ENCODE results near the gene WNT3A. TPM values are rescaled to one million over a fixed set of nuclear protein-coding genes. Genes with fewer than 3 reads are reported as not detected.
A peak's percentile ranks its signal among the peaks of the same experiment; 100 is the strongest.

WNT3A gene
- total and polyA plus RNA-seq, 2 of the 4 experiments (the other 2 are of a cell fraction), result not detected

- DNase-seq (no peak), ATAC-seq (ENCODE audit: low read depth) (no peak)
- no peak for TF ChIP-seq POLR2A (IDR thresholded peaks at IDR 0.05; ENCODE audit: low read depth, low read length)
- no peak for TF ChIP-seq SMC3 (IDR thresholded peaks at IDR 0.05; ENCODE audit: low read depth, low read length)
- TF ChIP-seq RCOR1 (IDR thresholded peaks at IDR 0.05; ENCODE audit: insufficient replicate concordance, low read length), result no peak
- no peak for TF ChIP-seq FOS (IDR thresholded peaks at IDR 0.05; ENCODE audit: low read depth, low read length)
- TF ChIP-seq CTCF (conservative IDR thresholded peaks at IDR 0.05; ENCODE audit: low read depth, low read length), result no peak
- no peak for TF ChIP-seq MAZ (IDR thresholded peaks at IDR 0.05; ENCODE audit: borderline replicate concordance, low read depth, low read length)
- no peak for TF ChIP-seq MAFK (IDR thresholded peaks at IDR 0.05; ENCODE audit: low read depth, low read length)
- TF ChIP-seq CHD1 (IDR thresholded peaks at IDR 0.05; ENCODE audit: low read depth, low read length), result no peak
- TF ChIP-seq NFE2L2 (IDR thresholded peaks at IDR 0.05; ENCODE audit: low read depth, low read length), result no peak
- H3K4me1 ChIP-seq (ENCODE audit: control insufficient read depth, insufficient read depth, low read length), result peaks cover 38% of the 10 kb centered on the region
- no peak overlapping the region for H3K14ac ChIP-seq (replicated peaks; ENCODE audit: low read depth, low read length)
- no peak overlapping the region; the same call in 1 of the 2 replicates for H3K4me2 ChIP-seq (ENCODE audit: low read depth, low read length)
- no peak overlapping the region for H3K56ac ChIP-seq (ENCODE audit: extremely low read depth, insufficient read depth, low read length)
- CTCF ChIA-PET, result interaction anchor here (0.7 kb wide), 1 partner anchor 57 kb away, joined by 3 read pairs; no protein-coding TSS in a partner anchor
- H3K27me3 ChIP-seq (ENCODE audit: control insufficient read depth, insufficient read depth, low read length), result no peaks in the 10 kb centered on the region
- H3K27ac ChIP-seq (ENCODE audit: insufficient read depth, low read length), result no peak overlapping the region
- H3K9me3 ChIP-seq (ENCODE audit: control insufficient read depth, insufficient read depth, low read length), result peaks cover 8% of the 10 kb centered on the region; the same call in 1 of the 2 replicates
- H3K36me3 ChIP-seq (ENCODE audit: control insufficient read depth, insufficient read depth, low read length), result peaks cover 25% of the 10 kb centered on the region
- H4K20me1 ChIP-seq (ENCODE audit: insufficient read depth, low read length), result peaks cover 100% of the 10 kb centered on the region
- in situ Hi-C loops (cut with MboI; ENCODE audit: low sequenced_read_pairs), result loop anchor here (10.0 kb wide), 1 partner anchor 325 kb away; no protein-coding TSS in a partner anchor
- no peak overlapping the region for H2AFZ ChIP-seq (replicated peaks; ENCODE audit: low read length, poor library complexity)
- no peak overlapping the region for H3K23ac ChIP-seq (ENCODE audit: low read depth, low read length)
- peaks cover 0 to 51% of the 10 kb centered on the region in 2 experiments; a peak in 1 of 4 replicates for H3K79me1 ChIP-seq (ENCODE audit: low read depth in 1 of 2, low read length in 2 of 2)
- no peak overlapping the region for H4K8ac ChIP-seq (ENCODE audit: low read depth in 2 of 2, low read length in 2 of 2)
- H3K9ac ChIP-seq (ENCODE audit: low read depth, low read length), result no peak overlapping the region
- no peak overlapping the region for H4K91ac ChIP-seq (ENCODE audit: insufficient read depth, low read depth, low read length)
- no peak overlapping the region for H2BK5ac ChIP-seq (ENCODE audit: low read depth, low read length, poor library complexity, severe bottlenecking)
- H2BK15ac ChIP-seq (ENCODE audit: low read depth, low read length), result no peak overlapping the region
- H3K4ac ChIP-seq (ENCODE audit: low read depth, low read length), result no peak overlapping the region
- dilution Hi-C loops (cut with HindIII; ENCODE audit: low sequenced_read_pairs, unreplicated experiment), result no loop called here
- no peak overlapping the region for H2AK5ac ChIP-seq (ENCODE audit: low read depth, low read length)
- H4K5ac ChIP-seq (ENCODE audit: low read depth, low read length), result no peak overlapping the region
- H3K9me1 ChIP-seq (ENCODE audit: insufficient read depth, low read length), result peaks cover 48% of the 10 kb centered on the region
- POLR2A ChIA-PET (ENCODE audit: unreplicated experiment), result no interaction called here
- intact Hi-C loops (cut with micrococcal nuclease), result loop anchor here (10.0 kb wide), 1 partner anchor 605 kb away; no protein-coding TSS in a partner anchor
- H2AK9ac ChIP-seq (replicated peaks; ENCODE audit: low read depth, low read length, poor library complexity), result peak overlapping the region; percentile 10
- no peak overlapping the region for H3K4me3 ChIP-seq (ENCODE audit: insufficient read depth, low read depth, low read length)
- H3K18ac ChIP-seq (ENCODE audit: low read depth, low read length), result no peak overlapping the region
- BruUV-seq (replicated peaks), result no TSS peak
- no peak overlapping the region for H2BK120ac ChIP-seq (ENCODE audit: low read depth, low read length)
- no peak overlapping the region for H2BK20ac ChIP-seq (ENCODE audit: low read depth, low read length)
- 98% methylated on average over 5 of the region's 12 CpGs; no CpG with 5 or more reads in 1 of the 2 experiments for WGBS, 2 experiments (ENCODE audit: extremely low coverage in 2 of 2, insufficient read length in 1 of 2)
Observed at GRCh38 chr1:228089519-228090380, 83.0 kb downstream of the WNT3A start.
